HG02759 (cell line): ENCODE measurements around the gene KCNN4.
"Not testable (repeated sequence)": the region's sequence is repeated elsewhere in the genome, so short reads cannot be mapped to it uniquely, and the experiment has no call there.

Experiments
- ATAC-seq: cut with Tn5 transposase; IDR thresholded peaks from one replicate; pipeline ENCODE4 v1.9.1; 2021; ENCODE audit warnings: mild to moderate bottlenecking, moderate library complexity; ENCODE audit not compliant: unreplicated experiment

KCNN4 gene

GRCh38 chr19:43780706-43781525, at the start of gene KCNN4:
Gene KCNN4 (minus strand): TSS chr19:43780973. CDS start chr19:43780861, 112 bp downstream.
- peak; percentile 43 for ATAC-seq

- peak; percentile 94 for ATAC-seq
Measured at GRCh38 chr19:43826787-43827754, 46.3 kb upstream of the KCNN4 start, which contains the start of gene ZNF283. Gene ZNF283 (plus strand): TSS chr19:43827321. CDS start chr19:43833505, 6,184 bp downstream.

- ATAC-seq, result not testable (repeated sequence)
Measured at GRCh38 chr19:43824572-43824971, 43.8 kb upstream of the KCNN4 start.

GRCh38 chr19:43823856-43824255, 43.1 kb upstream of the KCNN4 start:
- ATAC-seq, result not testable (repeated sequence)

DNA sequence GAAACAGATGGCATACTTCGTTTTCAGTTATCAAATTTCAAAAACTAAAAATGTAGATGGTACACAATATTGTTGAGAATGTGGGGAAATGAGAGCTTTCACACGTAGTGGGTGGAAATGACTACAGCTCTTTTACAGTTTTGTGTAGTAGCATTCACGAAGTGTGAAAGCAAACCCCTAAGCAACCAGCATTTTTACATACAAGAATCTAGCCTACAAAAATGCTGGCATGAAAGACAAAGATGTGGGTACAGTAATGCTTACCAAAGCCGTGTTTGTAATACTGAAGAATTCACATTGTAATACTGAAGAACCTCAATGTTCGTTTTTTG, 40.1 kb upstream of the KCNN4 start:
- ATAC-seq, result no peak

DNA sequence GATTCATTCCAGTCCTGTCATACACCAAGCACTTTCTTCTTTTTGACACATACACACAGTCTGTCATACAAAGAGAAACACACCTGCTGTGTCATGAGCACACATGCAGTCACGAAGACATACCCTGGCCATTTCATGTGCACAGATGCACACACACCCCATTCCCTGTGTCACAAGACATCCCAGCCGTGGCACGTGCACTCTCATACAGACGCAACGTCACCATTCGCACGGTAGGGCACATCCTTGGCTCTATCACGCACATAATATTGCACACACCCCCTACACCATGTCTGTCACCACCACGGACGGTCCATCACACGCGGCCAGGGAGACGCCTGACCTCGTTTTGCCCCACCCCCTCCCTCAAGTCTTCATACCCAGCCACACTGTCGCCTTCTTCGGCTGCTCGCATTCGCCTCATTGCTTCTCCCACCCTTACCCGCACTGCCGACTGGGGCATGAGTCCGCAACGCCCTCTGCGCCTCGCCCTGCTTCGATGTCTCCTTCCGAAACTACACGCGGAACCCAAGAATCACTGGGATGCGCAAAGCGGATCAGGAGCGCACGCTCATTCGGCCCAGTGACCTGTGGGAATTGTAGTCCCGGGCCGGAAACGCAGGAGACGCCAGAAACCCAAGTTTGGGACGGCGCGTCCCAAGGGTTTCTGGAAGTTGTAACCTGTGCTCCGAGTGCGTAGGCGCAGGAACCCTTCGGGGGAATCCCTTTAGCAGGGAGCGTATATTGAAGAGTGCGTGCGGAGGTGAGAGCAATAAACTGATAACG, 39.5 kb upstream of the KCNN4 start:
- ATAC-seq, result no peak

DNA sequence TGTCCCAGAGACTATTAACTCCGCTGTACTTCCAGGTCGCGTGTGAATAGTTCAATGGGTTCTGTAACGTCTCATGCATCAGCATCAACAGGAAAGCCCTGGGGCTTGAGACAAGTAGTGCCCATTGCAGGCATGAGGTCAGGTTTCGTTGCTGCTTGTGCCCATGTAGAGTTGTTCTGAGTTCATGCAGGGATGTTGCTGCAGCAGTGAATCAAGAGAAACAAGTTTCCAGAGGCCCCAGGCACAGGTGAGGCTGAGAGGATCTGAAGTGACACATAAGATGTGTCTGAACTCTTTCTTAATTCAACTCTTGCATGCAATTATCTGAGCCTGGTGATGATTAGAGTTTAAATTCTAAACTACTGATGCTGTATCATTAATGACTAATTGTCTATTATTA, 37.7 kb upstream of the KCNN4 start:
- ATAC-seq, result no peak

DNA sequence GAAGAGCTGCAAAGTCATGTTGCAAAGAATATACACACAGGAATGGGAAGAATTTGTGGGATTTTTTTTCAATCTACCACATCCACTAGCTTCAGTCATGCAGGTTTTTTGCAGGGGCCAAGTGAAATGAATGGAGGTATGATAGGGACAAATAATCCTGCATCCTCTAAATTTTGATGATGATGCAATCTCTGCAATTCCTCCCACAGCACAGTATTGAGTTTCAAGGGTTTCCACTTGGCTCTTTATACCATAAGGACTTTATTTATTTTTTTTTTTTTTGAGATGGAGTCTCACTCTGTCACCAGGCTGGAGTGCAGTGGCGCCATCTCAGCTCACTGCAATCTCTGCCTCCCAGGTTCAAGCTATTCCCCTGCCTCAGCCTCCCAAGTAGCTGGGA, 36.7 kb upstream of the KCNN4 start:
- ATAC-seq, result not testable (repeated sequence)

DNA sequence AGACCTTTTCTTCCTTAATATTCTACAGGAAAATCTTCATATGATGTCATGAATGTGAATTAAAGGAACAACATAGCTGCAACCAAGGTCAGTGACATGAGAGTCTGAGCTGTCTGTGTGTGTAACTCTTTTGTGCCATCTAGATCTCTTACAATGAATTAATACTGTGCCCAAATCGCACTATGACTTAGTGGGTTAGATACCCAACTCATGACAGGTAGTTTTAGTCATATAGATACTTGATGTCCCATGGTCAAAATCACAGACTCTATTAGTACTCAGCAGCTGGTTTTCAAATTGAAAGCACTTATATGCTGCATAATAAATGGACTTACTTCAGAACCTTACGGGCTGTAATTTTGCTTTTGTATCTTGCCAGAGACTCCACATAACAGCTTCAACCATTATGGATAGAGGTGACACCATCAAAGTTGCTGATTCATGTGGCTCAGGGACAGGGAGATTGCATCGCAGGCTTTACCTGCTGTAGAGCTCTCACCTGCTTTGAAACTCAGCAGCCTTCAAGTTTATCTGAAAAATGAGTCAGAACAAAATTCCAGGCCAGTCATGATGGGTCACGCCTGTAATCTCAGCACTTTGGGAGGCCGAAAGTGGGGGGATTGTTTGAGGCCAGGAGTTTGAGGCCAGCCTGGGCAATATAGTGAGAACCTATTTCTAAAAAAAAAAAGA, 34.0 kb upstream of the KCNN4 start:
- no peak for ATAC-seq

DNA sequence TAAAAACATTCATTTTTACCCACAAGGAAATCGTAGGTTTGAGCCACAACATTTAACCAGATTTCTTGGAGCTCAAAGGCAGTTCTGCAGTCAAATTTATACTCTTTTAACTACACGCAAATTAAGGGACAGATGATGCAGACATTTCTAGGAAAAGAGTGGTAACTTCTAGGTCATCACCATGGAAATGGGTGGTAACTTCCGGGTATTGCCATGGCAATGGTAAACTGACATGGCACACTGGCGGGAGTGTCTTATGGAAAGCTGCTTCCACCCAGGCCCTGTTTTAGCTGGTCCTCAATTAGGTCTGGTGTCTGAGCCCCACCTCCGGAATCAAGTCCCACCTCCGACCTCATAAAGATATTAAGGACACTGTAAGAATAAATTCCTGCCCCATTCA, 31.9 kb upstream of the KCNN4 start:
- ATAC-seq, result no peak

DNA sequence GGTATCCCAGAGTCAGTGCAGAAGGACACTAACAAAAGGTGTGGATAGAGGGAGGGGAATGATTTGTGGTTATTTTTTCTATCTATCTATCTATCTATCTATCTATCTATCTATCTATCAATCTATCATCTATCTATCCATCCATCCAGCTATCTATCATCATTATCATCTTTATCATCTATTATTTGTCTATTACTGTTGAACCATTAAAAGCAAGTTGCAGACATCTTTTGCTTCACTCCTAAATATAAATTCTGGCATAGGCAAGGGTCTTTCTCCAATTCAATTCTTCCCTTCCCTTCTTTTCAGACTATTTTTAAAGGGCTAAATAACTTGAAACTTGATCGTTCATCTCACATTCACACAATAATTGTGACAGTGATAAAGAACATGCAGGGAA, 31.5 kb upstream of the KCNN4 start:
- no peak for ATAC-seq

- ATAC-seq, result no peak
Measured at GRCh38 chr19:43811837-43812236, 31.1 kb upstream of the KCNN4 start.

DNA sequence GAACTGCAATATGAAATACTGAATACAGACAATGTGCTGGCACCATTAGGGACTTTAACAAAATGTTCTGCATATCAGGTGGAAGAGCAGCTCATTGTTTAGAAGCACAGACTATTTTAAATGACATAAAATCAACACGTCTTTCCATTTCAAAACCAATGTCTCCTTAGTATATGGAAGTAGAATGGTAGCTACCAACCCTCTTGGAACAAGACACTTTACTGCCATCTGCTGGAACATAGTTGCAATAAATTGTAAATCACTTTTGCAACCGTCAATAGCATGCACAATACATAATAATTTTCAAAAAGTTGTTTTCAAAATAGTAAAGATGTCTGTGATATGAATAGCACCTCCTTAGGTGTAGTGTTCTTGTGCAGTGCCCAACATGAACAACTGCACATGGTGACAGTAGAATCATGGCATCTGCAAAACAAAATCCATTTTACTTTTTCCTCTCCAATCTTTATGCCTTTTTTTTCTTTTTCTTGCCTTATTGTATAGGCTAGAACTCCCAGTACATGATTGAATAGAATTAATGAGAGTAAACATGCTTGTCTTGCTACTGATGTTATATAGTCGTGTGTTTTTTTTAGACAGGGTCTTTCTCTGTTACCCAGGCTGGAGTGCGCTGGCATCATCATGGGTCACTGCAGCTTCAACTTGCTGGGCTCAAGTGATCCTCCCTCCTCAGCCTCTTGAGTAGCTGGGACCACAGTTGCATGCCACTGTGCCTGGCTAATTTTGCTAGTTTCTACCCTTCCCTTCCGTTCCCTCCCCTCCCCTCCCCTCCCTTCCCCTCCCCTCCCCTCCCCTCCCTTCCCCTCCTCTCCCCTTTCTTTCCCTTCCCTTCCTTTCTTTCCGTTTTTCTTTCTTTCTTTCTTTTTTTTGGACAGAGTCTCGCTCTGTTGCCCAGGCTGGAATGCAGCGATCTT, 29.3 kb upstream of the KCNN4 start:
- ATAC-seq, result no peak

- ATAC-seq, result no peak
Measured at GRCh38 chr19:43807651-43808050, 26.9 kb upstream of the KCNN4 start.

GRCh38 chr19:43806848-43807247, 26.1 kb upstream of the KCNN4 start:
- no peak for ATAC-seq

GRCh38 chr19:43806401-43806800, 25.6 kb upstream of the KCNN4 start:
- not testable (repeated sequence) for ATAC-seq

- ATAC-seq, result no peak
Measured at GRCh38 chr19:43804432-43804831, 23.7 kb upstream of the KCNN4 start.

DNA sequence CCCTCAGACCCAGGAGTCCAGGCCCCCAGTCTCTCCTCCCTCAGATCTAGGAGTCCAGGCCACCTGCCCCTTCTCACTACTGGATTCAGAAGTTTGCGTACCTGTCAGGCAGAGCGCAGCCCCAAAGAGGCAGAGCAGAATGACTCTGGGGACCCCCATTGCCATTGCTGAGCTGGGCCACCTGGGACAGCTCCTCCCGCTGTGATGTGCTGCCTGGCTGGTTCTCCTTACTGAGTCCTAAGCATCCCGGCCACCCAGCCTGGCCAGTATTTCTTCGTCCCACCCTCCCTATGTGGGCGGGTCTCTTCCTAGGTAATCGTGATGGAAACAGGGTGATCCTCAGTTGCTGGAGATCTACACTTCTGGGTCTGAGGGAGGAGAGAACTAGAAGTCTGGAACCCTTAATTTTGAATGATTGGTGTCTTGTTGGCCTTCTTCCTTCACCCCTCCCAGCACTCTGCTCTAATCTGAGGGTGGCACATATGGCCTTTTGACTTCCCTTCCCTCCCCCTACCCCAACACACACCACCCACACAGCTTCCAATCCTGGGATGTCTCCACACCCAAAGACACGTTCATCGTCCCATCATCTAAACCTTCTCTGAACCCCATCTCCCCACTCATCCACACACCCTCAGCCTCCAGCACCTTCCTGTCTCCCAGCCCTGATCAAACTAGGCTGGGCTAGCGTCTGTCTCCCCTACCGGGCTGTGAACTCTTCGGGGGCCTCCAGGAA, 21.6 kb upstream of the KCNN4 start, which contains the start of gene LYPD5:
Gene LYPD5, minus strand, starts transcription at position 232 of the 736 bp plus-strand sequence. Its CDS starts 67 bp downstream, at position 165.
- ATAC-seq, result no peak
